Thyroid gland (tissue), 4 donors: Measurements from ENCODE around the gene TRAPPC1.

ENCODE experiments used
- POLR2A ChIP-seq, 2 donors: fragments of 450-650 bp; IDR thresholded peaks; one replicate each; pipeline ENCODE4 v1.6.1; 2017; ENCODE audit warnings: antibody characterized with exemption in 2 of 2, mild to moderate bottlenecking in 2 of 2, moderate library complexity in 1 of 2
- TF ChIP-seq, protein P1 (sequence below), 6 experiments: fragments of 200-600 bp in 3 of 6; fragments of 450-650 bp in 3 of 6; sonication (generic) in 3 of 6; IDR thresholded peaks; one replicate each; pipeline ENCODE4 v1.5.1; 2016 to 2019; ENCODE audit warnings: antibody characterized with exemption in 6 of 6, mild to moderate bottlenecking in 2 of 6, inconsistent platforms in 1 of 6, moderate library complexity in 1 of 6

DNA sequence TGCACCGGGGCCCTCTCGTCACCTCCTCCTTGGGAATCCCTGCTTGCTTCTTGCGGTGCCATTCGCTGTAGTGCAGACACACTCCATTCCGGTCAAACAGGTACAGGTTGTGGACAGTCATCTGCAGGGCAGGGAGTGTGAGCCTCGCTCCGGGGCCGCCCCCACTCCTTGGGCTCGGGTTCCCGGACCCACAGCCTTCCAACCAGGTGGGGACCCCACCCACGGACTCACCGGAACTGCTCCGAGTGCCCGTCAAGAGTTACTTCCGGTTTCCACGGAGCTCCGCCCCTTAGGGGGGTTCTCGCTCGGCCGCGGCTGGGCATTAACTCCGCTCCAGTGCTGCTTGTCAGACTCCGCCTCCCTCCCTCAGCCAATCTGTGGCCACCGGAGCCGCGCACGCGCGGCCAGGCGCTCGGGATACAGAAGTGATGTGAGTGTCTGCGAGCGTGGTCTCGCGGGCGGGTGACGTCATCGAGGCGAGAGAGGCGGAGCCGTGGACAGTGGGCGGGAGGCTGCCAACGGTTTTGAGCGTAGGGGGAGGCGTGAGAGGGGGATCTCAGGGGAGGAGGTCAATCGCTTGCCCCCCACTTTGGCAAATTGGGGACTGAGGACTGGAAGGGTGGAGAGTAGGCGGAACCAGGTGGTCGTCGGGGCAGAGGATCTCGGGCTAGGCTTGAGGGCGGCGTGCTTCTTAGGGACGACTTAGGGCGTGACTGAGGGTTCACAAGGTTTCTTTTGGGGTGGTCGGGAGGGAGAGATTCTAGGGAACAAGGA is at the start of gene TRAPPC1, which contains the start of gene CNTROB:
- TF ChIP-seq, protein P1, sequence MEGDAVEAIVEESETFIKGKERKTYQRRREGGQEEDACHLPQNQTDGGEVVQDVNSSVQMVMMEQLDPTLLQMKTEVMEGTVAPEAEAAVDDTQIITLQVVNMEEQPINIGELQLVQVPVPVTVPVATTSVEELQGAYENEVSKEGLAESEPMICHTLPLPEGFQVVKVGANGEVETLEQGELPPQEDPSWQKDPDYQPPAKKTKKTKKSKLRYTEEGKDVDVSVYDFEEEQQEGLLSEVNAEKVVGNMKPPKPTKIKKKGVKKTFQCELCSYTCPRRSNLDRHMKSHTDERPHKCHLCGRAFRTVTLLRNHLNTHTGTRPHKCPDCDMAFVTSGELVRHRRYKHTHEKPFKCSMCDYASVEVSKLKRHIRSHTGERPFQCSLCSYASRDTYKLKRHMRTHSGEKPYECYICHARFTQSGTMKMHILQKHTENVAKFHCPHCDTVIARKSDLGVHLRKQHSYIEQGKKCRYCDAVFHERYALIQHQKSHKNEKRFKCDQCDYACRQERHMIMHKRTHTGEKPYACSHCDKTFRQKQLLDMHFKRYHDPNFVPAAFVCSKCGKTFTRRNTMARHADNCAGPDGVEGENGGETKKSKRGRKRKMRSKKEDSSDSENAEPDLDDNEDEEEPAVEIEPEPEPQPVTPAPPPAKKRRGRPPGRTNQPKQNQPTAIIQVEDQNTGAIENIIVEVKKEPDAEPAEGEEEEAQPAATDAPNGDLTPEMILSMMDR (IDR thresholded peaks at IDR 0.05), result no peak
- TF ChIP-seq POLR2A (IDR thresholded peaks at IDR 0.05), result peak; percentile 21 to 77
